GM19463 (cell line): ENCODE results near the gene CREB1.
A peak's percentile ranks its signal among the peaks of the same experiment; 100 is the strongest.
"Not testable (repeated sequence)": the region's sequence is repeated elsewhere in the genome, so short reads cannot be mapped to it uniquely, and the experiment has no call there.

Experiments used
- ATAC-seq: cut with Tn5 transposase; IDR thresholded peaks from one replicate; pipeline ENCODE4 v1.9.1; 2021; ENCODE audit warnings: mild to moderate bottlenecking, moderate library complexity; ENCODE audit not compliant: unreplicated experiment

Gene CREB1

GRCh38 chr2:207529330-207530159, at the start of gene CREB1:
Gene CREB1, plus strand, starts transcription at chr2:207529962. Its CDS starts 25,674 bp downstream, at chr2:207555636.
- ATAC-seq = peak; percentile 81

GRCh38 chr2:207480521-207481040, 49.2 kb upstream of the CREB1 start:
- no peak for ATAC-seq

GRCh38 chr2:207481924-207482323, 47.8 kb upstream of the CREB1 start:
- ATAC-seq = no peak

- ATAC-seq = no peak
Measured at GRCh38 chr2:207482630-207483029, 47.1 kb upstream of the CREB1 start.

GRCh38 chr2:207483066-207483465, 46.7 kb upstream of the CREB1 start:
- no peak for ATAC-seq

GRCh38 chr2:207483477-207483876, 46.3 kb upstream of the CREB1 start:
- ATAC-seq = no peak

GRCh38 chr2:207484444-207485391, 45.0 kb upstream of the CREB1 start:
- no peak for ATAC-seq

- no peak for ATAC-seq
Measured at GRCh38 chr2:207487650-207488311, 42.0 kb upstream of the CREB1 start.

GRCh38 chr2:207489251-207489650, 40.5 kb upstream of the CREB1 start:
- ATAC-seq = no peak

GRCh38 chr2:207490441-207490840, 39.3 kb upstream of the CREB1 start:
- ATAC-seq = no peak

- ATAC-seq = no peak
Measured at GRCh38 chr2:207491086-207491485, 38.7 kb upstream of the CREB1 start.

- no peak for ATAC-seq
Measured at GRCh38 chr2:207491956-207492355, 37.8 kb upstream of the CREB1 start.

GRCh38 chr2:207492461-207492860, 37.3 kb upstream of the CREB1 start:
- ATAC-seq = no peak

GRCh38 chr2:207494137-207494536, 35.6 kb upstream of the CREB1 start:
- no peak for ATAC-seq

GRCh38 chr2:207496936-207497335, 32.8 kb upstream of the CREB1 start:
- not testable (repeated sequence) for ATAC-seq

- ATAC-seq = no peak
Measured at GRCh38 chr2:207497596-207497995, 32.2 kb upstream of the CREB1 start.

GRCh38 chr2:207498427-207498826, 31.3 kb upstream of the CREB1 start:
- no peak for ATAC-seq

GRCh38 chr2:207499114-207499513, 30.6 kb upstream of the CREB1 start:
- ATAC-seq = no peak

- ATAC-seq = no peak
Measured at GRCh38 chr2:207501802-207502576, 27.8 kb upstream of the CREB1 start.

- ATAC-seq = peak; percentile 26
Measured at GRCh38 chr2:207502577-207503198, 27.1 kb upstream of the CREB1 start.
